ENCODE measurements around the gene KMT5B. TPM values are rescaled to one million over a fixed set of nuclear protein-coding genes. Genes with fewer than 3 reads are reported as not detected.

Gene KMT5B
- total RNA-seq, 1 experiment from 2014 or later, result 43.8 TPM

- POLR2A ChIA-PET, result no interaction called here
Observed at GRCh38 chr11:68193018-68193417, 20.1 kb downstream of the KMT5B start.

GRCh38 chr11:68191661-68192579, 21.2 kb downstream of the KMT5B start:
- H3K27me3 Mint-ChIP-seq (ENCODE audit: low read depth), result no peaks in the 10 kb centered on the region
- DNase-seq (ENCODE audit: low spot score) (no peak), ATAC-seq (no peak)
- peaks cover 33% of the 10 kb centered on the region for H3K4me1 Mint-ChIP-seq
- ChIA-PET POLR2A (interaction anchor here (0.7 kb wide), 1 partner anchor 13 kb away, joined by 3 read pairs; no protein-coding TSS in a partner anchor), CTCF (interaction anchor here (0.8 to 2.5 kb wide), 3 partner anchors 15 to 17 kb away, joined by 3 to 7 read pairs (median 4); no protein-coding TSS in a partner anchor)
- H3K4me3 Mint-ChIP-seq, result no peak overlapping the region
- no peak overlapping the region; the same call in 1 of the 2 replicates for H3K27ac Mint-ChIP-seq
- peaks cover 8% of the 10 kb centered on the region for H3K36me3 Mint-ChIP-seq
- H3K9me3 Mint-ChIP-seq, result no peaks in the 10 kb centered on the region
- TF ChIP-seq, protein P1, sequence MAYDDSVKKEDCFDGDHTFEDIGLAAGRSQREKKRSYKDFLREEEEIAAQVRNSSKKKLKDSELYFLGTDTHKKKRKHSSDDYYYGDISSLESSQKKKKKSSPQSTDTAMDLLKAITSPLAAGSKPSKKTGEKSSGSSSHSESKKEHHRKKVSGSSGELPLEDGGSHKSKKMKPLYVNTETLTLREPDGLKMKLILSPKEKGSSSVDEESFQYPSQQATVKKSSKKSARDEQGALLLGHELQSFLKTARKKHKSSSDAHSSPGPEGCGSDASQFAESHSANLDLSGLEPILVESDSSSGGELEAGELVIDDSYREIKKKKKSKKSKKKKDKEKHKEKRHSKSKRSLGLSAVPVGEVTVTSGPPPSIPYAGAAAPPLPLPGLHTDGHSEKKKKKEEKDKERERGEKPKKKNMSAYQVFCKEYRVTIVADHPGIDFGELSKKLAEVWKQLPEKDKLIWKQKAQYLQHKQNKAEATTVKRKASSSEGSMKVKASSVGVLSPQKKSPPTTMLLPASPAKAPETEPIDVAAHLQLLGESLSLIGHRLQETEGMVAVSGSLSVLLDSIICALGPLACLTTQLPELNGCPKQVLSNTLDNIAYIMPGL (CRISPR knock-in tag; IDR thresholded peaks at IDR 0.05), result no peak
- TF ChIP-seq ZMAT4 (CRISPR knock-in tag; IDR thresholded peaks at IDR 0.05), result no peak
- TF ChIP-seq TP53 (CRISPR knock-in tag; IDR thresholded peaks at IDR 0.05), result no peak
- no peak for TF ChIP-seq NR3C1 (CRISPR knock-in tag; conservative IDR thresholded peaks at IDR 0.05; ENCODE audit: low read depth)
- TF ChIP-seq SMAD4 (CRISPR knock-in tag; IDR thresholded peaks at IDR 0.05), result no peak
- TF ChIP-seq SOX15 (CRISPR knock-in tag; IDR thresholded peaks at IDR 0.05), result no peak
- no peak for TF ChIP-seq EMX1 (CRISPR knock-in tag; IDR thresholded peaks at IDR 0.05)
- no peak for TF ChIP-seq IRF1 (CRISPR knock-in tag; IDR thresholded peaks at IDR 0.05)
- no peak for TF ChIP-seq ZNF423 (CRISPR knock-in tag; IDR thresholded peaks at IDR 0.05)
- TF ChIP-seq, protein P2, sequence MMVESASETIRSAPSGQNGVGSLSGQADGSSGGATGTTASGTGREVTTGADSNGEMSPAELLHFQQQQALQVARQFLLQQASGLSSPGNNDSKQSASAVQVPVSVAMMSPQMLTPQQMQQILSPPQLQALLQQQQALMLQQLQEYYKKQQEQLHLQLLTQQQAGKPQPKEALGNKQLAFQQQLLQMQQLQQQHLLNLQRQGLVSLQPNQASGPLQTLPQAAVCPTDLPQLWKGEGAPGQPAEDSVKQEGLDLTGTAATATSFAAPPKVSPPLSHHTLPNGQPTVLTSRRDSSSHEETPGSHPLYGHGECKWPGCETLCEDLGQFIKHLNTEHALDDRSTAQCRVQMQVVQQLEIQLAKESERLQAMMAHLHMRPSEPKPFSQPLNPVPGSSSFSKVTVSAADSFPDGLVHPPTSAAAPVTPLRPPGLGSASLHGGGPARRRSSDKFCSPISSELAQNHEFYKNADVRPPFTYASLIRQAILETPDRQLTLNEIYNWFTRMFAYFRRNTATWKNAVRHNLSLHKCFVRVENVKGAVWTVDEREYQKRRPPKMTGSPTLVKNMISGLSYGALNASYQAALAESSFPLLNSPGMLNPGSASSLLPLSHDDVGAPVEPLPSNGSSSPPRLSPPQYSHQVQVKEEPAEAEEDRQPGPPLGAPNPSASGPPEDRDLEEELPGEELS (CRISPR knock-in tag; IDR thresholded peaks at IDR 0.05), result no peak
- TF ChIP-seq ATF2 (CRISPR knock-in tag; IDR thresholded peaks at IDR 0.05; ENCODE audit: borderline replicate concordance, low read depth), result no peak
- no peak for TF ChIP-seq ZNF263 (CRISPR knock-in tag; IDR thresholded peaks at IDR 0.05; ENCODE audit: low read depth)
- TF ChIP-seq MXD4 (CRISPR knock-in tag; IDR thresholded peaks at IDR 0.05; ENCODE audit: borderline replicate concordance), result no peak
- TF ChIP-seq FOXP1 (CRISPR knock-in tag; IDR thresholded peaks at IDR 0.05; ENCODE audit: borderline replicate concordance), result no peak
- TF ChIP-seq TEAD1 (CRISPR knock-in tag; IDR thresholded peaks at IDR 0.05), result no peak
- TF ChIP-seq ATF1 (CRISPR knock-in tag; IDR thresholded peaks at IDR 0.05), result no peak
- TF ChIP-seq, protein P3, sequence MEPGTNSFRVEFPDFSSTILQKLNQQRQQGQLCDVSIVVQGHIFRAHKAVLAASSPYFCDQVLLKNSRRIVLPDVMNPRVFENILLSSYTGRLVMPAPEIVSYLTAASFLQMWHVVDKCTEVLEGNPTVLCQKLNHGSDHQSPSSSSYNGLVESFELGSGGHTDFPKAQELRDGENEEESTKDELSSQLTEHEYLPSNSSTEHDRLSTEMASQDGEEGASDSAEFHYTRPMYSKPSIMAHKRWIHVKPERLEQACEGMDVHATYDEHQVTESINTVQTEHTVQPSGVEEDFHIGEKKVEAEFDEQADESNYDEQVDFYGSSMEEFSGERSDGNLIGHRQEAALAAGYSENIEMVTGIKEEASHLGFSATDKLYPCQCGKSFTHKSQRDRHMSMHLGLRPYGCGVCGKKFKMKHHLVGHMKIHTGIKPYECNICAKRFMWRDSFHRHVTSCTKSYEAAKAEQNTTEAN (CRISPR knock-in tag; IDR thresholded peaks at IDR 0.05), result no peak
- TF ChIP-seq ELF4 (CRISPR knock-in tag; IDR thresholded peaks at IDR 0.05; ENCODE audit: low read depth), result no peak

More at GRCh38 chr11:68193018-68193417, 20.1 kb downstream of the KMT5B start:
- H3K27ac Mint-ChIP-seq, result peak overlapping the region; percentile 30
- CTCF ChIA-PET, result interaction anchor here (1.0 kb wide), 1 partner anchor 16 kb away, joined by 3 read pairs; no protein-coding TSS in a partner anchor
- no peaks in the 10 kb centered on the region; the same call in 1 of the 2 replicates for H3K36me3 Mint-ChIP-seq
- peaks cover 26% of the 10 kb centered on the region for H3K4me1 Mint-ChIP-seq
- H3K9me3 Mint-ChIP-seq, result no peaks in the 10 kb centered on the region
- no peaks in the 10 kb centered on the region for H3K27me3 Mint-ChIP-seq (ENCODE audit: low read depth)
- DNase-seq (ENCODE audit: low spot score) (no peak), ATAC-seq (no peak)
- TF ChIP-seq, protein P4, sequence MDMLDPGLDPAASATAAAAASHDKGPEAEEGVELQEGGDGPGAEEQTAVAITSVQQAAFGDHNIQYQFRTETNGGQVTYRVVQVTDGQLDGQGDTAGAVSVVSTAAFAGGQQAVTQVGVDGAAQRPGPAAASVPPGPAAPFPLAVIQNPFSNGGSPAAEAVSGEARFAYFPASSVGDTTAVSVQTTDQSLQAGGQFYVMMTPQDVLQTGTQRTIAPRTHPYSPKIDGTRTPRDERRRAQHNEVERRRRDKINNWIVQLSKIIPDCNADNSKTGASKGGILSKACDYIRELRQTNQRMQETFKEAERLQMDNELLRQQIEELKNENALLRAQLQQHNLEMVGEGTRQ (CRISPR knock-in tag; IDR thresholded peaks at IDR 0.05), result peak; percentile 26; the same call in 1 of the 2 replicates
- TF ChIP-seq E2F1 (CRISPR knock-in tag; IDR thresholded peaks at IDR 0.05), result no peak
- TF ChIP-seq, protein P5, sequence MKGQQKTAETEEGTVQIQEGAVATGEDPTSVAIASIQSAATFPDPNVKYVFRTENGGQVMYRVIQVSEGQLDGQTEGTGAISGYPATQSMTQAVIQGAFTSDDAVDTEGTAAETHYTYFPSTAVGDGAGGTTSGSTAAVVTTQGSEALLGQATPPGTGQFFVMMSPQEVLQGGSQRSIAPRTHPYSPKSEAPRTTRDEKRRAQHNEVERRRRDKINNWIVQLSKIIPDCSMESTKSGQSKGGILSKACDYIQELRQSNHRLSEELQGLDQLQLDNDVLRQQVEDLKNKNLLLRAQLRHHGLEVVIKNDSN (CRISPR knock-in tag; IDR thresholded peaks at IDR 0.05), result peak; percentile 27; the same call in 1 of the 2 replicates
- no peak overlapping the region for H3K4me3 Mint-ChIP-seq
